Lung (tissue), 12 donors: ENCODE measurements around the gene ODF4. TPM values are rescaled to one million over a fixed set of nuclear protein-coding genes. Genes with fewer than 3 reads are reported as not detected.
A peak's percentile ranks its signal among the peaks of the same experiment; 100 is the strongest.
"Not testable (repeated sequence)": the region's sequence is repeated elsewhere in the genome, so short reads cannot be mapped to it uniquely, and the experiment has no call there.

Experiments used
- ATAC-seq: fragments of 200-7000 bp; cut with Tn5 transposase; one replicate; pipeline ENCODE4 v1.9.1; 2020; ENCODE audit warnings: moderate number of reproducible peaks; ENCODE audit not compliant: insufficient read depth, low FRiP score
- DNase-seq, 3 donors: peaks; one replicate each; pipeline ENCODE4 v3.0.0-alpha.2; 2013 to 2017
- H3K27ac ChIP-seq, 2 donors: one replicate each; pipeline ENCODE4 v1.5.1; 2013; ENCODE audit warnings: mild to moderate bottlenecking in 2 of 2, moderate library complexity in 2 of 2, control low read depth in 1 of 2, inconsistent platforms in 1 of 2, low read depth in 1 of 2, low read length in 1 of 2
- H3K27me3 ChIP-seq, 3 donors: one replicate each; pipeline ENCODE4 v1.5.1; 2013; ENCODE audit warnings: low read length in 2 of 3; ENCODE audit not compliant: control insufficient read depth in 3 of 3, insufficient read depth in 3 of 3
- H3K36me3 ChIP-seq, 4 donors: one replicate each; pipeline ENCODE4 v1.5.1; 2013; ENCODE audit warnings: low read length in 4 of 4, mild to moderate bottlenecking in 1 of 4, moderate library complexity in 1 of 4; ENCODE audit not compliant: control insufficient read depth in 4 of 4, insufficient read depth in 4 of 4
- H3K4me1 ChIP-seq, 5 donors: one replicate each; pipeline ENCODE4 v1.5.1; 2013; ENCODE audit warnings: low read length in 5 of 5, mild to moderate bottlenecking in 2 of 5, moderate library complexity in 1 of 5; ENCODE audit not compliant: control insufficient read depth in 5 of 5, insufficient read depth in 5 of 5
- H3K4me3 ChIP-seq: one replicate; pipeline ENCODE4 v1.5.1; 2013; ENCODE audit warnings: mild to moderate bottlenecking, control low read depth, moderate library complexity
- H3K9ac ChIP-seq, 2 donors: one replicate each; pipeline ENCODE4 v1.5.1; 2013; ENCODE audit warnings: low read length in 2 of 2, control low read depth in 1 of 2; ENCODE audit not compliant: insufficient read depth in 1 of 2
- H3K9me3 ChIP-seq, 4 donors: one replicate each; pipeline ENCODE4 v1.5.1; 2013; ENCODE audit warnings: low read length in 3 of 4, mild to moderate bottlenecking in 1 of 4, moderate library complexity in 1 of 4; ENCODE audit not compliant: control insufficient read depth in 4 of 4, insufficient read depth in 3 of 4
- CTCF ChIP-seq: IDR thresholded peaks from 2 replicates; pipeline ENCODE4 v1.5.1; 2012; ENCODE audit warnings: mild to moderate bottlenecking; ENCODE audit errors: control extremely low read depth, extremely low read depth
- WGBS, 2 donors: extraction: QIAGEN DNeasy Blood & Tissue Kit; methylation state at CpG; one replicate each; pipeline ENCODE4 v1.1.7; 2013; 5-methylcytosine and 5-hydroxymethylcytosine counted together
- polyA plus RNA-seq, 2 donors: library from polyadenylated mRNA; stranded (reverse); fragments of 200-250 nt; gene quantifications; one replicate each; pipeline ENCODE4 v1.2.1, GENCODE V29; 2013
- total RNA-seq, 2 donors: library from RNA; depleted of rRNA in 1 of 2; stranded (reverse); fragments of >200 nt in 1 of 2; gene quantifications; one replicate each; pipeline ENCODE4 v1.2.1, GENCODE V29; 2014 to 2021
- donor health status: control.
- donor health status: control.
- donor health status: Bipolar disorder and iron deficiency.
- donor health status: healthy.
- donor health status: DM: yes; HTN: yes; CAD: no.

Gene ODF4
- total and polyA plus RNA-seq, 4 donors, result not detected

- peak; percentile 14 for ATAC-seq
- no peak for TF ChIP-seq CTCF
- Histone ChIP-seq H3K9ac (peak overlapping the region; percentile 71 to 80), H3K4me3 (peak overlapping the region; percentile 66), H3K9me3 (no peaks in the 10 kb centered on the region), H3K36me3 (peaks cover 14 to 38% (median 22%) of the 10 kb centered on the region in 4 donors), H3K27ac (peak overlapping the region; percentile 89 to 90), H3K4me1 (peaks cover 0 to 14% (median 7%) of the 10 kb centered on the region in 5 donors), H3K27me3 (no peaks in the 10 kb centered on the region)
- peak; percentile 23 to 60 (median 55) for DNase-seq
- 22 to 26% methylated on average over 18 of the region's 18 CpGs for WGBS, 2 donors
Measured at GRCh38 chr17:8375738-8376259, 36.2 kb downstream of the ODF4 start.

GRCh38 chr17:8376271-8377067 lies 36.8 kb downstream of the ODF4 start, which contains the start of gene KRABD2:
Gene KRABD2, minus strand, starts transcription at chr17:8376704.
- no peaks in the 10 kb centered on the region for H3K27me3 ChIP-seq
- TF ChIP-seq CTCF, result peak; percentile 31
- peak within 1 kb of the TSS; percentile 71 to 80 for H3K9ac ChIP-seq
- peak; percentile 98 for ATAC-seq
- peak within 1 kb of the TSS; percentile 89 to 90 for H3K27ac ChIP-seq
- H3K9me3 ChIP-seq, result no peaks in the 10 kb centered on the region
- H3K36me3 ChIP-seq, result peaks cover 18 to 43% (median 26%) of the 10 kb centered on the region in 4 donors
- peak; percentile 90 to 93 (median 93) for DNase-seq
- H3K4me3 ChIP-seq, result peak within 1 kb of the TSS; percentile 66
- WGBS, 2 donors, result 1 to 2% methylated on average over 41 of the region's 41 CpGs
- peaks cover 4 to 21% (median 12%) of the 10 kb centered on the region in 5 donors for H3K4me1 ChIP-seq

- 91 to 92% methylated on average over 4 of the region's 4 CpGs for WGBS, 2 donors
- Histone ChIP-seq H3K4me3 (no peak overlapping the region), H3K9me3 (no peaks in the 10 kb centered on the region), H3K4me1 (peaks cover 7 to 26% (median 13%) of the 10 kb centered on the region in 5 donors), H3K27me3 (no peaks in the 10 kb centered on the region), H3K27ac (peak overlapping the region in 1 of 2 donors; percentile 34), H3K9ac (no peak overlapping the region), H3K36me3 (peaks cover 18 to 44% (median 26%) of the 10 kb centered on the region in 4 donors)
- no peak for TF ChIP-seq CTCF
- DNase-seq, result no peak
- ATAC-seq, result no peak
Measured at GRCh38 chr17:8377422-8377821, 37.8 kb downstream of the ODF4 start.

GRCh38 chr17:8378117-8378516 lies 38.5 kb downstream of the ODF4 start:
- Histone ChIP-seq H3K4me1 (peaks cover 7 to 26% (median 13%) of the 10 kb centered on the region in 5 donors), H3K36me3 (peaks cover 18 to 44% (median 26%) of the 10 kb centered on the region in 4 donors)
- WGBS, 2 donors, result 85 to 86% methylated on average over 8 of the region's 8 CpGs

More at GRCh38 chr17:8378117-8378516, 38.5 kb downstream of the ODF4 start:
- not testable (repeated sequence) for H3K27me3 ChIP-seq, H3K4me3 ChIP-seq, H3K27ac ChIP-seq, H3K9ac ChIP-seq, ATAC-seq, H3K9me3 ChIP-seq, DNase-seq
